HG02571 (cell line): ENCODE measurements around the gene PSMD5.

ENCODE experiments used
- ATAC-seq: cut with Tn5 transposase; IDR thresholded peaks from one replicate; pipeline ENCODE4 v1.9.1; 2021; ENCODE audit warnings: mild to moderate bottlenecking, moderate library complexity; ENCODE audit not compliant: unreplicated experiment

PSMD5 gene

DNA sequence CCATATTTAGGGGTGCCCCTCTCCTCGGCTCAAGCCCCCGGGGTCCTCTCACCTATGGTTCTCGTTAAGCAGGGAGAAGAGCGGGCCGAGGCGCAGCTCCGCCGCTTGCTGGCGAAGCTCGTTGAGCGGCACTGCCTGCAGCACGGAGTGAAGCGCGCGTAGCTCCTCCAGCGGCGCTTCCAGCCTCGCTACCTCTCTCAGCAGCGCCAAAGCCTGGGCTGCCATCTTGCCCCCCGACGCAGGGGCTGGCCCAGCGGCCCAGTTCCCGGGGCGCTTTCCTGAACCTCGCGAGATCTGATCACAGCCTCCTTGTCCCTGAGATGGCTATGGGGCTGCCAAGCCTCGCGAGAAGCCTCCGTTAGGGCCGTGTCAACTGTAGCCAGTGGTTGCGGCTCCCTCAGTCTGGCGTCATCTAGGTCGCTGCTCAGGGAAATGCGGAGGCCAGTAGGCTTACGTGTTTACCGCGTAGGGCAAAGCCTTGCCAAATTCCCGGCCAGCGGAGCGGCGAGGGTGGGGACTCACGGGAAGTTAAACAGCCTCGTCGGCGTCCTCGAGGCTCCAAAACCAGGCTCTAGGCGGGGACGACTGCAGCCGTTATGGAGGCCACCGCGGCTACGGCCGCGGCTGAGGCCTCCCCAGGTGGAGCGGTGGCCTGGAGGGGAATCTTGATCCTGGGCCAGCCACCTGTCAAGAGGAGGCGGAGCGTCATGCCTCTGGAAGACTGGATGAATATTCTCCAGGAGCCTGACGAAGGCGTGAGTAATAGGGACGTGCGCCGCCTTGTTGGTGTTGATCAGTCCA lies at the start of gene PSMD5:
PSMD5 (minus strand) TSS at position 238 of the 801 bp plus-strand sequence; CDS start at position 225, 13 bp downstream.
- peak; percentile 99 for ATAC-seq

DNA sequence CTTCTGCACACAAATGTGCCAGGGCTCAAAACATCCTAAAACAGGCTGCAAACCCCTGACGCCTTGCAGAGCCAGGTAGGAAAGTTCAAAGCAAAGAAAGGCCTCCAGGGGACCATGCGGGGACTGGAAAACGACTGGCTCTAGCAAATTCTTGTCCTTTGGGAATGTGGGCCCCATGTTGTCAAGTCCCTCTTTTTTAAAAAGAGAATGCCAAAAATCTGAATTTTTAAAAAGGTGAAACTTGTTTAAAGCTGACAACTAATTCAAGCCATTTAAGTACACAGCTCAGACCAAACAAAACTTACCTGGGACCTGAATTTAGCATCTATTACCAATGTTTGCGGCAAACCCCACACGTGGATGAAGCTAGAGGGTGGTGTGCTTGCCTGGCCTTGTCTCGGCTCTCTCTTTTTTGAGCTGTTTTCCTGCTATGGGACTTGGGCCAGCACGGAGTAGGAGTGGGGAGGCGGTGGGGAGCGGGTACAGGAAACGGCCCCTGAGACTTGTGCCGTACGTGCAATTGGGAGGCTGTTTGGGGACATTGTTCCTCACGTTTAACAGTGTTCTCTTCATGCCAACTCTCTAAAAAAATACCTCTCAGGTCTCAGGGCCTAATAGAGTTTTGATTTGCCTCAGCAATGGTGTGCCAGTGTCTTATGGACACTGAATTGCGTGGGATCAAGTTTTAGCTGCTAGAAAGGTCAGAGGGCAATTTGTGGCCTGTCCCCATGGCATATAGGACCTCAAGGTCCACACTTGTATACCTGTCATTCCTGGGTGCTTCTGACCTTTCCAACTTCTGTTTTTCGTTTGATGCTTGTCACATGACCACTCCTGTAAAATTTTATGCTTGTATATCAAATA lies 49.4 kb upstream of the PSMD5 start:
- peak; percentile 33 for ATAC-seq

DNA sequence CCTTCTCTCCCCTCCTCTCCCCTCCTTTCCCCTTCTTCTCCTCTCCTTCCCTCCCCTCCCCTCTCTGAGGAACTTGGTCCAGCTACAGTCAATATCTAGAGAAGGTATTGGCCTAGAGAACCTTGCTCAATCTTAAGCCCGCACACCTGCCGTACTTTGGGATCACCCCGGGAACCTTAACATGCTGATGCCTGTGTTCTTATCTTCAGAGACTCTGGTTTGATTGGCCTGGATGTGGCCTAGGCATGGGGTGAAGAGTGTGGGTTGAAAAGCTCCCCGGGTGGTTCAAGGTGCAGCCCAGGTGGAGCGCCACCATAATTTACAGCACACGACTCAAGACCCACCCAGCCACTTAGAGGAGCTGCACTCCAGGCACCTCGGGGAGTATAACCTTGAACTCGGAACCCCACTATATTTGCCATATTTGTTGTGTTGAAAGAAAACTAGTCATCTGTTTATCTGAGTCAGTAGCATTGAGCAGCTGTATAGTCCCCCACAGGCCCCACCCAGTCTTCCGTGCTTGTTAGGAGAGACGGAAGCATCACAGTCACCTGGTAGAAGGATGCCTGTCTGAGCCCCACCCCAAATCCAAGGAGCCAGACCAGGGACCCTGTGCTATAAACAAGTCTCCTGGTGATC lies 48.6 kb upstream of the PSMD5 start:
- ATAC-seq, result no peak

DNA sequence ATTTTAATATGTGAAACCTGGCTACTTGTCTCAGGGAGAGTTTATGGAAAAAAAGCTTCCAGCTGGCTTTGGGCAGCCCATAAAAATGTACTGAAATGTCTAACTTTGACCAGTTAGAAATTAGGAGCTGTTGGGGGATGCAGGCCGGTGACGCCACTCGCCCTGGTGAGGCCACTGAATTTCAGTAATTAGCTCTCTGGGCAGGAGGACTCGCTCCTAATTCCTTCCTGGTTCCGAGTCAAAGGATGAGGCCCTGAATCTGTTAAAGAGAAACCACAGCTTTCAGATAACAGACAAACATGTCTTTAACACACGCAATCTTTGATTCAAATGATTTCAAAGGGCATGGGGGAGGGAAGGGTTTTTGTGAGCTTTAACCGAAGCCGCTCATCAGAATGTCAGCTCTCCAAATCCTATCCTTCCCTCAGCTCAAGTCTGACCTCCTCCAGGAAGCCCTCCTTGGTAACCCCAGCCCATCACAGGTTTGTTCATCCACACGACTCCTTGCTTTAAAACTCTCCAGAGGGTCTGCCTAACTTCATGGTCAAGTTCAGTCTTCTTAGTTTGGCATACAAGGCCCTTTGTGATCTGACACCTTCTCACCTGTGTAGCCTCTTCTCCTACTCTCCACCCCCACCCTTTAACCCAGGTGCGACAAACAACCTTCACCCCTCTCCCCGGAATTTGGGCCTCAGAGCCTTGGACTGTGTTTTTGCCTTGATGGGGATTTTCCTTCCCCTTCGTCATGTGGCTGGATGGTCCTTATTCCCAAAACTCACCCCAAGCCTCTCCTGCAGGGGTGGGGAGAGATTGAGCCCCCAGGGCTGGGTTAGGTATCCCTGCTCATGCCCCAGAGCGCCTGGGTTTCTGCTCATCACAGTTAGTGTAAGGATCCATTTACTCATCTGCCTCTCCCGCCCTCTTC lies 47.9 kb upstream of the PSMD5 start:
- no peak for ATAC-seq

DNA sequence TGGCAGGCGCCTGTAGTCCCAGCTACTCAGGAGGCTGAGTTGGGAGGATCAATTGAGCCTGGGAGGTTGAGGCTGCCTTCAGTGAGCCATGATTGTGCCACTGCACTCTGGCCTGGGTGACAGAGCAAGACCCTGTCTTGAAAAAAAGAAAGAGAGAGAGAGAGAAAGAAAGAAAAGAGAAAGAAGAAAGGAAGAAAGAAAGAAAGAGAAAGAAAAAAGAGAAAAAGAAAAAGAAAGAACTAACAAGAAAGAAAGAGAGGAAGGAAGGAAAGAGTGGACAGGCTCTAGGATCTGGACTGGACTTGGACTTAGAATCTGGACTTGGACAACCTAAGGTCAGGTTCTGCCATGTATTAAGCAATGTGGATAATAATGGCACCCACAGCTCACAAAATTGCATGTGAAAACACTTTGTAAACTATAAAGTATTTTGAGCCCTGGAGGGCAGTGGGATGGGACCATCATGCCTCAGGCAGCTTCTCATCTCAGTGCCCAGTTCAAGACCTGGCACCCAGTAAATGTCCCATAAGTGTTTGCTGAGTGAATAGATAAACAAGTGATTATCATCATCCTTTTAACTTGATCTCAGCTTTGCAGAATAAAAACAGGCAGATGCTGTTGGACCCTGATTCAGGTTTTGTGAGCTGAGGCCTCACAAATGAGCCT lies 47.0 kb upstream of the PSMD5 start:
- ATAC-seq, result no peak

DNA sequence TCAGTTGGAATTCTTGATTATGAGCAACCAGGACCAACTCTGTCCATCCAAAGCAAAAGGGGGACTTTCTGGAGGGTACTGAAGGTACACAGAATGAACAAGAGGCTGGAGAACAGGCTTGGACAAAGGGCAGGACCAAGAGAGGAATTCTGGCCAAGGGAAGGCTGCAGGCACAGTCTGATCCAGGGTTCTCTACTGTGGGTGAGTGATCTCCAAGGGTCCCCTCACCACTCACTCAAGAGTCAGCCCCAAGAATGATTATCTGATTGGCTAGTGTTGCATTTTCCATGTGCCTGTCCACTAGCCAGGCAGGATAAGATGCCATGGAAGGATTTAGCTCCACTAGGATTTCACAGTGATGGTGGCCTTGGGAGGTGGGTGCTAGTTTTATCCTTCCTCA lies 45.9 kb upstream of the PSMD5 start:
- no peak for ATAC-seq

DNA sequence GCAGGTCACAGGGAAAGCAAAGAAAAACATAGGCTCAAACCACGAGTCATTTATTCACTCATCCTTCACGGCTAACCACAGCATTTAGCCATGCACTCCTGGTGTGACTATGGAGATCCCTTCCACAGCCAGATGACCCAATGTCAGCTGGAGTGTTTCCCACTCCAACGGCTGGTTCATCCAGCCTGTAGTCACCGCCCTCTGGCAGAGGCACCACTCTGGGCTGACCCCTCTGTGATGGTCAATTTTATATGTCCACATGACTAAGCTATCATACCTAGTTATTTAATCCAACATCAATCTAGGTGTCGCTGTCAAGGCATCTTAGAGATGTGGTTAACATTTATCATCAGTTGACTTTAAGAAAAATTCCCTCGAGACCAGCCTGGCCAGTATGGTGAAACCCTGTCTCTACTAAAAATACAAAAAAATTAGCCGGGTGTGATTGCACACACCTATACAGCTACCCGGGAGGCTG lies 43.8 kb upstream of the PSMD5 start:
- ATAC-seq, result no peak

DNA sequence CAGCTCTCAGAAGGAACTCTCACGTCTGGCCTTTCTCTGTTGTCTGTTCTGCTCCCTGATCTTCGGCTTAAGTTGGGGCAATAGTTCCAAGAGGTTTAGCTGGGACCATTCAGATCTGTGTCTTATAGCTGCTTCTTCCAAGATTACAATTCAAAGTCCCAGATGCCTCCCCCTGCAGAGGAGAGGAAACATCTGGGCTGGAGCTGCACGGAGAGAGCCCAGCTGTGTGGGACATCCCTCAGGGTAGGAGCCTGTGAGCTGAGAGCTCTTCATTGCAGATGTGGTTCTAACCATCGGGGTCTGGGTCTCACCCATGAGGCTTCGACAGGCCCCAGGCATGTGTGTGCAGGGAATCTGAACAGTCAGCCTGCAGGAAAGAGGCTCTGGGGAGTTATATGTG lies 43.2 kb upstream of the PSMD5 start:
- no peak for ATAC-seq

DNA sequence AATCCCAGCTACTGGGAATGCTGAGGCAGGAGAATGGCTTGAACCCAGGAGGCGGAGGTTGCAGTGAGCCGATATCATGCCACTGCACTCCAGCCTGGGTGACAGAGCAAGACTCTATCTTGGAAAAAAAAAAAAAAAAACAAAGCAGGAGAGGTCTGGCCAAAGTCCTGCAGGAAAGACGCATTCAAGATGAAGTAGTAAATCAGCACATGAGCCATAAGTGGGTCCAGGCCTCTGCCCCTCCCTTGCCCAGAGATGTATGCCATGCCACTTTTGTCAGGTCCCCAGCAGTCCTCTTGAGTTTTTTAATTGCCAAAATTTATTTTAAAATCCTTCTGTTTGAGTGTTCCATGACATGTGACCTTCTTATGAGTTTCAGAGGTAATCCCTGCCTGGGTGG lies 42.7 kb upstream of the PSMD5 start:
- no peak for ATAC-seq

DNA sequence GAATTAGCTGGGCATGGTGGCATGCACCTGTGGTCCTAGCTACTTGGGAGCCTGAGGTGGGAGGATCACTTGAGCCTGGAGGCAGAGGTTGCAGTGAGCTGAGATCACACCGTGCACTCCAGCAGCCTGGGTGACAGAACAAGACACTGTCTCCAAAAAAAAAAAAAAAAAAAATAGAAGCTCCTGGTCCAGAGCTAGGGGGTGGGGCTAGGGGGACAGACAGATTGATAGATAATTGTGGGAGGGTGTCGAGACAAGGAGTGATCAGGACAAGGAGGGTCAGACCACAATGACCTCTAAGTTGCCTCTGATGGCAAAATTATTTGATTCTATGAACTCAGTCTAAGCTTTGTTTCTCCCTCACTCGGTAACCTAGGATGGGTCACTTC lies 40.9 kb upstream of the PSMD5 start:
- no peak for ATAC-seq

DNA sequence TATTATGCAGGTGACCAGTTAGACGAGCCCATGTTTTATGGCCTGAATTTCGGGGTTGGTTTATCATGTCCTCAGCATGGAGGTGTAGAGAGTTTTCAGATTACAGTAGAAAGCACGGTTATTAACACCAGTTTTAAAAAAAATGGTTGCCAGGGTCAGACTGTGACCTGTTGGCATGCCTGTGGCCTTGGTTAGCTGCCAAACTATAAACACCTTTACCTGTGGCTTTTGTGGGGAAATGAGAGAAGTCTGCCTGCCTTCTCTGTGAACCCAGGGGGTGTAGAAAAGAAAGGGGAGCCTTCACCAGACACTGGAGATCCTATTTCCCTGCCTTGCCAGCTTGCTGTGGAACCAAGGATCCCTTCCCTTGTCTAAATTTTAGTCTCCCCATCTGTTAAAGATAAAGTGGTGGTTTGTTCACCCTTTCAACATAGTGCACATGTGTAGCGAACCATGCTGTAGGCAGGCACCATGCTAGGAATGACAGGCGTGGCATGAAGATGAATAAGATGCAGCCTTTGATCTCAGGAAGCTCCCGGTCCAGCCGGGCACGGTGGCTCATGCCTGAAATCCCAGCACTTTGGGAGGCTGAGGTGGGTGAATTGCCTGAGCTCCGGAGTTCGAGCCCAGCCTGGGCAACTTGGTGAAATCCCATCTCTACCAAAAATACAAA lies 40.3 kb upstream of the PSMD5 start:
- ATAC-seq, result no peak

DNA sequence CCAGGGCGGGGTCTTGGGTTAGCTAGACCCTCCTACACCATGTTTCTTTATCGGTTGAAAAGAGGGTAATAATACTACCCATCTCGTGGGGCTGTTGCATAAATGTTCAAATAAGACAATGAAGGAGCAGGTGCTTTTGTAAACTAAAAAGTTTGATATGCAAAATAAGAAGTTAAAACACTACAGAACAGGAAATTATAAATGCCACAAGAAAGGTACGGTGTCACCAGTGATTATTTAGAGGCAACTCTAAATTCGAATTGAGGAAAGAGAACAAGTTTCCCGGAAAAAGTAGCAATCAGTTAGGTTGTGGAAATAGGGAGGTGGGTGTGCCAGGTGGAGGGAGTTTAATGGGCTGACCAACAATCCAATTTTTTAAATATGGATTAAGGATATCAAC lies 36.7 kb upstream of the PSMD5 start:
- no peak for ATAC-seq

DNA sequence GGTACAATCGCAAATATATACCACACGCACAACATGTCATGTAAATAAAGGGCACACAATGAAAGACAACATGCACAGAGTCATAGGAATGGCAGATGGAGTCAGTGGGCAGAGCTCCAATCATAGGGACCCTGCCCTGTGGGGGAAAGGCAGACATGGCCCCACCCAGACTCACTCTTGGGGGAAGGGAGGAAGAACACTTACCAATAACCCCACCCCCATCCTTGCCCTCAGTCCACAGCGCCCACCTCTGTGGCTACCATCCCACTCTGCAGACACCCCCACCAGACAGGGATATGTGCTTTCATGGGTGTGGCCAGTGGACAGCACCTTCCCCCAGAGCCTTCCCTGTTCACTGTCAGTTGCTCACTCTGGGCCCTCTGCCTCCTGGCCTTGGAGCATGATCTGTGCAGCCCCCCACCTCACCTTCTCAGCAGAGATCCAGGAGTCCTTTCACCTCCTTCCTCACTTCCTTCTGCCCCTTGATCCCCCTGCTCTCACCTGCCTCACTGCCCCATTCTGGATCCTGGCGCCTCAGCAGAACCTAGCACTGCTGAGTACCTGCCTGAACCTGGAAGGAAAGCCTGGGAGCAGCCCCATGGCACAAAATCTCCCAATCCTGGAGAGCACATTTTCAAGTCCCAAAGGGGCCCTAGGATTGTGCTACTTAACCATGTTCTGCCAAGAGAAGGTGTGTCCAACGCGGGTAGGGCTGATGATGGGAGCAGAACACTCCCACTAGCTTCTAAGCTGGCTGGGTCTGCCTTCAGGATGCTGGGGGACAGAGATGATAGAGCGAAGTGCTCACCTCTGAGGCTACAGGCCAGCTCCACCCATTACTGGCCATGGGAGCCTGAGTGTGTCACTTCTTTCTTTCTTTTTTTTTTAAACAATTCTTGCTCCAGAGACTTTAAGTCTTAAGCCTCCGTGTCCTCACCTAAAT lies 35.7 kb upstream of the PSMD5 start:
- ATAC-seq, result no peak

DNA sequence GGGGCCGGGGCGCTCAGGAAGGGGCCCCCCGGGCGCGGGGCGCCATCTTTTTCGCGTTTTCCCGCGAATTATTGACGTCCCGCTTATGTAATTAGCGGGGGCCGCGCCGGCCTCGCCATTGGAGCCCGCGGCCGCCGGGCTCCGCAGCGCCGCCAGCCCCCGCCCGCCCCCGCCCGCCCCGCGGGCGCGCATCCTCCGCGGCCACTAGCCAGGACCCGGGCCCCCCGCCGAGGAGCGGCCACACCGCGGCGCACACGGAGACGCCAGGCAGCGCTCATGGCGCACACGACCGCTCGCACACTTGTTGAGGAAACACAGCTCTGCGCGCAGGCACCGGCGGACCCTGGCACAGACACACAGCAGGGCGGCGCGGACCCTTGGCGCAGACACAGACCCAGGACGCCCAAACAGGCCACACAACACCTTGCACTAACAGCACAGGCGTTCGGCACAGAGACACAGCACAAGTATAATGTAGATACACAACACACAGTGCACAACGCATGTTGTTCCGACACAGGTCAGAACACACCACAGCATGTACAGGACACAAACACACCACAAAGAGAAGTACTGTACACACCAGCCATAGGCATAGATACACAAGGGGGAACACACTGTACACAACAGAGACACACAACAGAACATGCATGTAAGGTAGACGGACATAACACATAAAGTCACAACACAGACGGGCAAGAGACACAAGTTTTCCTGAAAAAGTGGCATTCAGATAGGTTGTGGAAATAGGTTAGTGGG lies 34.7 kb upstream of the PSMD5 start:
- ATAC-seq, result peak; percentile 31

DNA sequence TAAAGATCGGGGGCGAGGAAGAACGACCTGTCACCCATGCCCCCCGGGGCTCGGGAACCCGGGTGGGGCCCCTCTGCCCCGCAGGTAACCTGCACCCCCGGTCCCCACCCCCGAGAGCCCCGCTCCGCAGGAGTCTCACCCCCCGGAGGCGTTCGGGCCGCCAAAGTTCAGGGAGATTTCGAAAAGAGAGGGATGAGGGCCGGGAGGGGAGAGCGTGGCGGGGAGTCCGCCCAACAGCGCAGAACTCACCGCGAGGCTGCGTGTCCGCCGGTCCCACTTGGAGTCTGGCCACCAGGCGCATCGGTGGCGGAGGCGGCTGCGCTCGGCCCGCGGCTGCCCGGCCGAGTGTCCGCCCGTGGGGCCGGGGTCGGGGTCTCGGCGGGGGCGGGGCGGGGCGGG lies 34.1 kb upstream of the PSMD5 start, which contains the start of gene PHF19:
PHF19 (minus strand) TSS at position 347 of the 399 bp plus-strand sequence. CDS start 2,447 bp downstream, outside the sequence.
- peak; percentile 21 for ATAC-seq

DNA sequence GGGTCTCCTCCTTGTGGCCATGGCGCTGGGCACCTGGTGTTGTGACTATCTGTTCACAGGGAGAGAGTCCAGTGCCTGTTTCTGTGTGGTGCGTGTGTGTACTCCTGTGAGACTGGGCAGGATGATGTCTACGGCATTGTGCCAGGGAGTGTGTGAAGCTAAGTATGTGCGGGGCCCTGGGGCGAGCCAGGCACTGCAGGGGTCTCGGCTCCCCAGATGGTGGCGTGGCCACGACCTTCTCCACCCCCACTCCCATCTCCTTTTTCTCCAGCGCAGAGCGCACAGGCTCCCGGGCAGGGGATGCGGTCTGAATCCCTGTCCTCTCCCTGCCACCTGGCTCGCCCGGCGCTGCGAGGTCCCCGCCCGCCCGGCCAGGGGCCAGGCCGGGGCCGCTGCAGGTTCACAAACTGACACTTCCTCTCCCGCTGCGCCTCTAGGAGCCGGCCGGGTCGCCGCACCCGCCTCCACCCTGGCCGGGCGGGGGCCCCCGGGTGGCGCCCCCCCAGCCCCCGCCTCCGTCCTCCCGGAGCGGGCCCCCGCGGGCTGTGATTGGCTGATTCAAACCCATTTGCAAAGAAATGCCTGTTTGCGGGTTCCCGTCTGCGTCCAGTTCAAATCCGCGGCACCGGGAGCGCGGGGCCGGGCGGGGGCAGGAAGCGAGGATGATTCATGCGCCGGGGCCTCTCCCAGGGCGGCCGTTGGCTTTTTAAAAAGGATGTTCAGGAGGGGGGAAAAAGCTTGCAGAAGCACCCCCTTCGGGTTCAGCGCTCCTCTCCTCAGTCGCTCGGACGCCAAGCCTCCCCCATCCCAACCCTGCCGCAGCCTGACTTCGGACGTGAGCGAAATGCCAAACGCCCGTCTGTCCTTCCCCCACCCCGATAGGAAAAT lies 33.5 kb upstream of the PSMD5 start:
- ATAC-seq, result peak; percentile 52

DNA sequence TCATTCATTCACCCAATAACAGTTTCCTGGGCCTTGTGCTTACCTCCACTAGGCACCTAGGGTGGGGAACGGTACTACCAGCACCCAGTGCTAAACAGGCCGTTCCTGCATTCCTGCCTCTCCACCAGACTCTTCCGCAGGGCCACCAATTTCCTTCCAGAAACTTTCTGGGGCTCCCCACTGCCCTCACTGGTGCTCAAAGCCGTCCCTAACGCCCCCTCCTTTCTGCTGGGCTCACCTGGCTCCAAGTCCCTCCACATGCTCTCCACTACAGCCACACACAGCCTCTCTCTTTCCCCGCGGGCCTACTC lies 32.9 kb upstream of the PSMD5 start:
- peak; percentile 2 for ATAC-seq
